ENCODE results near the gene NPM1.

Gene NPM1

DNA sequence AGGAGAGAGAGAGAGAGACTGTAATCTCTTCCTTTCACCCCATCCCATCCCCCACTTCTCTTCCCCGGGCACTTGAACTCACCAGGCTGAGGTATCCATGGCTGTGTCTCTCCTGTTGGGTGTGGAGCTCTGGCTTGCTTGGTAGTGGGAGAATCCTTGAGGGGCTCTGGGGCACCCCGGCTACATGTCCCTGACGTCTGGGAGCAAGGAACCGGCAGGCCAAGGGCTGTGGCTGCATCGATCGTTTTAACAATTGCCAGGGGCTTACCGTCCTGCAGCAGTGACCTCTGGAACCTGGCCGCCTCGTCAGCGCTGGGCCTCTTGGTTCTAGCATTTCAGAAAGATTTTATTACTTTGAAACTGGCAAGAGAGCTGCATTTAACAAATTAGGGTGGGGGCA, 61.8 kb downstream of the NPM1 start:
- DNase-seq (ENCODE audit: low read depth, low spot score), result no peak
- H3K4me1 ChIP-seq (ENCODE audit: insufficient read depth, insufficient read length), result peaks cover 24% of the 10 kb centered on the region

GRCh38 chr5:171450423-171451331, 63.0 kb downstream of the NPM1 start:
- Histone ChIP-seq H3K9me3 (ENCODE audit: insufficient read depth, low read length) (no peaks in the 10 kb centered on the region), H3K9ac (ENCODE audit: insufficient read length, low read depth) (peak overlapping the region; percentile 32), H3K27me3 (ENCODE audit: insufficient read depth, insufficient read length) (no peaks in the 10 kb centered on the region), H3K4me1 (ENCODE audit: insufficient read depth, insufficient read length) (peaks cover 22% of the 10 kb centered on the region), H3K36me3 (ENCODE audit: insufficient read depth, insufficient read length, low read length) (no peaks in the 10 kb centered on the region), H3K4me3 (ENCODE audit: insufficient read length, low read depth) (peak overlapping the region; percentile 24)
- DNase-seq (ENCODE audit: low read depth, low spot score), result no peak
- TF ChIP-seq SUZ12 (IDR thresholded peaks at IDR 0.05; ENCODE audit: extremely low read depth, insufficient read depth, insufficient read length) (no peak), ZNF274 (IDR thresholded peaks at IDR 0.05; ENCODE audit: low read depth, low read length) (no peak), YY1 (IDR thresholded peaks at IDR 0.05; ENCODE audit: insufficient read depth, insufficient read length) (no peak)

More for the DNA sequence above, 61.8 kb downstream of the NPM1 start:
- Histone ChIP-seq H3K9ac (ENCODE audit: insufficient read length, low read depth) (no peak overlapping the region), H3K4me3 (ENCODE audit: insufficient read length, low read depth) (no peak overlapping the region), H3K36me3 (ENCODE audit: insufficient read depth, insufficient read length, low read length) (no peaks in the 10 kb centered on the region), H3K9me3 (ENCODE audit: insufficient read depth, low read length) (no peaks in the 10 kb centered on the region), H3K27me3 (ENCODE audit: insufficient read depth, insufficient read length) (no peaks in the 10 kb centered on the region)
- no peak for TF ChIP-seq YY1 (IDR thresholded peaks at IDR 0.05; ENCODE audit: insufficient read depth, insufficient read length)
- TF ChIP-seq SUZ12 (IDR thresholded peaks at IDR 0.05; ENCODE audit: extremely low read depth, insufficient read depth, insufficient read length), result no peak
- TF ChIP-seq ZNF274 (IDR thresholded peaks at IDR 0.05; ENCODE audit: low read depth, low read length), result no peak

- Histone ChIP-seq H3K9ac (ENCODE audit: insufficient read length, low read depth) (peak overlapping the region; percentile 32), H3K36me3 (ENCODE audit: insufficient read depth, insufficient read length, low read length) (no peaks in the 10 kb centered on the region), H3K4me1 (ENCODE audit: insufficient read depth, insufficient read length) (peaks cover 21% of the 10 kb centered on the region), H3K4me3 (ENCODE audit: insufficient read length, low read depth) (no peak overlapping the region), H3K9me3 (ENCODE audit: insufficient read depth, low read length) (no peaks in the 10 kb centered on the region), H3K27me3 (ENCODE audit: insufficient read depth, insufficient read length) (no peaks in the 10 kb centered on the region)
- TF ChIP-seq SUZ12 (IDR thresholded peaks at IDR 0.05; ENCODE audit: extremely low read depth, insufficient read depth, insufficient read length) (no peak), ZNF274 (IDR thresholded peaks at IDR 0.05; ENCODE audit: low read depth, low read length) (no peak), YY1 (IDR thresholded peaks at IDR 0.05; ENCODE audit: insufficient read depth, insufficient read length) (no peak)
- DNase-seq (ENCODE audit: low read depth, low spot score), result no peak
These were observed 63.8 kb downstream of the NPM1 start for GRCh38 chr5:171451421-171451820.

GRCh38 chr5:171453056-171453725, 65.5 kb downstream of the NPM1 start:
- Histone ChIP-seq H3K9ac (ENCODE audit: insufficient read length, low read depth) (no peak overlapping the region), H3K36me3 (ENCODE audit: insufficient read depth, insufficient read length, low read length) (no peaks in the 10 kb centered on the region)
- no peak for TF ChIP-seq ZNF274 (IDR thresholded peaks at IDR 0.05; ENCODE audit: low read depth, low read length)
- no peak for TF ChIP-seq SUZ12 (IDR thresholded peaks at IDR 0.05; ENCODE audit: extremely low read depth, insufficient read depth, insufficient read length)
- no peak for TF ChIP-seq YY1 (IDR thresholded peaks at IDR 0.05; ENCODE audit: insufficient read depth, insufficient read length)

DNA sequence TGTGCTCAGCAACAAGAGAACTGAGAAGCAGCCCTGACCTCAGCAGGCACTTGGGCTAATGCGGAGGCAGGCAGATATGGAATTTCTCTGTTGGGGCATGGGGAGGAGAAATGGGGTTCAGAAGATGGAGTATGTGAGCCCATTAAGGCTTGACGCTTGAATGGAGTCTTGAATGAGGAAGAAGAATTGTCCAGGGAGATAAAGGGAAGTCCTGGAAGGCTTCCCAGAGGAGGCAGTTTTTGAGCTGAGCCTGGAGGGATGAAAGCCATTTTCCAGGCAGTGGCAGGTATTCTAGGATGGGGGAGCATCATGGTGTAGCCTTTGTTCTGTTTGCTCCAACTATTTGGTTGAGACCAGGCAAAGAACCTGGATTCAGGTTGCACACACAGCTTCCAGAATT, 66.3 kb downstream of the NPM1 start:
- peaks cover 15% of the 10 kb centered on the region for H3K4me1 ChIP-seq (ENCODE audit: insufficient read depth, insufficient read length)
- no peaks in the 10 kb centered on the region for H3K27me3 ChIP-seq (ENCODE audit: insufficient read depth, insufficient read length)
- H3K4me3 ChIP-seq (ENCODE audit: insufficient read length, low read depth), result no peak overlapping the region
- DNase-seq (ENCODE audit: low read depth, low spot score), result no peak
- no peak for TF ChIP-seq SUZ12 (IDR thresholded peaks at IDR 0.05; ENCODE audit: extremely low read depth, insufficient read depth, insufficient read length)
- no peak for TF ChIP-seq YY1 (IDR thresholded peaks at IDR 0.05; ENCODE audit: insufficient read depth, insufficient read length)
- TF ChIP-seq ZNF274 (IDR thresholded peaks at IDR 0.05; ENCODE audit: low read depth, low read length), result no peak
- no peaks in the 10 kb centered on the region for H3K9me3 ChIP-seq (ENCODE audit: insufficient read depth, low read length)
- H3K9ac ChIP-seq (ENCODE audit: insufficient read length, low read depth), result no peak overlapping the region
- H3K36me3 ChIP-seq (ENCODE audit: insufficient read depth, insufficient read length, low read length), result no peaks in the 10 kb centered on the region

More at GRCh38 chr5:171453056-171453725, 65.5 kb downstream of the NPM1 start:
- Histone ChIP-seq H3K4me3 (ENCODE audit: insufficient read length, low read depth) (no peak overlapping the region), H3K27me3 (ENCODE audit: insufficient read depth, insufficient read length) (no peaks in the 10 kb centered on the region), H3K9me3 (ENCODE audit: insufficient read depth, low read length) (no peaks in the 10 kb centered on the region), H3K4me1 (ENCODE audit: insufficient read depth, insufficient read length) (peaks cover 18% of the 10 kb centered on the region)
- DNase-seq (ENCODE audit: low read depth, low spot score), result no peak

GRCh38 chr5:171454549-171454948, 66.9 kb downstream of the NPM1 start:
- Histone ChIP-seq H3K4me3 (ENCODE audit: insufficient read length, low read depth) (no peak overlapping the region), H3K9ac (ENCODE audit: insufficient read length, low read depth) (no peak overlapping the region), H3K27me3 (ENCODE audit: insufficient read depth, insufficient read length) (no peaks in the 10 kb centered on the region), H3K9me3 (ENCODE audit: insufficient read depth, low read length) (no peaks in the 10 kb centered on the region), H3K36me3 (ENCODE audit: insufficient read depth, insufficient read length, low read length) (no peaks in the 10 kb centered on the region), H3K4me1 (ENCODE audit: insufficient read depth, insufficient read length) (peaks cover 13% of the 10 kb centered on the region)
- no peak for DNase-seq (ENCODE audit: low read depth, low spot score)
- TF ChIP-seq YY1 (IDR thresholded peaks at IDR 0.05; ENCODE audit: insufficient read depth, insufficient read length), result no peak
- TF ChIP-seq ZNF274 (IDR thresholded peaks at IDR 0.05; ENCODE audit: low read depth, low read length), result no peak
- no peak for TF ChIP-seq SUZ12 (IDR thresholded peaks at IDR 0.05; ENCODE audit: extremely low read depth, insufficient read depth, insufficient read length)

GRCh38 chr5:171455522-171455921, 67.9 kb downstream of the NPM1 start:
- H3K27me3 ChIP-seq (ENCODE audit: insufficient read depth, insufficient read length), result no peaks in the 10 kb centered on the region
- H3K9me3 ChIP-seq (ENCODE audit: insufficient read depth, low read length), result no peaks in the 10 kb centered on the region
- no peak for TF ChIP-seq ZNF274 (IDR thresholded peaks at IDR 0.05; ENCODE audit: low read depth, low read length)
- H3K9ac ChIP-seq (ENCODE audit: insufficient read length, low read depth), result no peak overlapping the region
- DNase-seq (ENCODE audit: low read depth, low spot score), result no peak
- H3K4me3 ChIP-seq (ENCODE audit: insufficient read length, low read depth), result no peak overlapping the region
- no peaks in the 10 kb centered on the region for H3K36me3 ChIP-seq (ENCODE audit: insufficient read depth, insufficient read length, low read length)
- peaks cover 12% of the 10 kb centered on the region for H3K4me1 ChIP-seq (ENCODE audit: insufficient read depth, insufficient read length)
